Smooth muscle cell (in vitro differentiated cells): ENCODE measurements around the gene ASPRV1. TPM values are rescaled to one million over a fixed set of nuclear protein-coding genes. Genes with fewer than 3 reads are reported as not detected.

Experiments used
- DNase-seq: peaks from one replicate; lab custom pipeline; 2025; ENCODE audit not compliant: unreplicated experiment; lab: John Stamatoyannopoulos, UW
- H2AFZ ChIP-seq: fragments of 200-600 bp; sonication (generic); 2 replicates; pipeline ENCODE4 v1.6.0; 2016; ENCODE audit warnings: antibody characterized with exemption, low read depth, mild to moderate bottlenecking
- H3F3A ChIP-seq: fragments of 200-600 bp; sonication (generic); 2 replicates; pipeline ENCODE4 v1.6.0; 2017; ENCODE audit warnings: antibody characterized with exemption, low read depth
- H3K27ac ChIP-seq: fragments of 200-600 bp; sonication (generic); 2 replicates; pipeline ENCODE4 v1.5.1; 2016; ENCODE audit warnings: low read depth, mild to moderate bottlenecking
- H3K27me3 ChIP-seq: fragments of 200-600 bp; sonication (generic); 2 replicates; pipeline ENCODE4 v1.6.1; 2016; ENCODE audit warnings: low read depth, mild to moderate bottlenecking
- H3K36me3 ChIP-seq: fragments of 200-600 bp; sonication (generic); 2 replicates; pipeline ENCODE4 v1.5.1; 2016; ENCODE audit warnings: low read depth
- H3K4me1 ChIP-seq: fragments of 200-600 bp; sonication (generic); 2 replicates; pipeline ENCODE4 v1.5.1; 2016; ENCODE audit warnings: low read depth
- H3K4me2 ChIP-seq: fragments of 200-600 bp; sonication (generic); 2 replicates; pipeline ENCODE4 v1.6.0; 2016; ENCODE audit warnings: mild to moderate bottlenecking
- H3K4me3 ChIP-seq: fragments of 200-600 bp; sonication (generic); 2 replicates; pipeline ENCODE4 v1.5.1; 2016; ENCODE audit warnings: mild to moderate bottlenecking
- H3K79me2 ChIP-seq: fragments of 200-600 bp; sonication (generic); 2 replicates; pipeline ENCODE4 v1.6.0; 2016; ENCODE audit warnings: low read depth, mild to moderate bottlenecking
- H3K9ac ChIP-seq: fragments of 200-600 bp; sonication (generic); 2 replicates; pipeline ENCODE4 v1.6.0; 2016; ENCODE audit warnings: low read depth
- H3K9me3 ChIP-seq: fragments of 200-600 bp; sonication (generic); replicated peaks from 2 replicates; pipeline ENCODE4 v1.5.1; 2016; ENCODE audit warnings: low read depth
- H4K20me1 ChIP-seq: fragments of 200-600 bp; sonication (generic); 2 replicates; pipeline ENCODE4 v1.6.0; 2016; ENCODE audit warnings: low read depth
- WGBS: methylation state at CpG from one replicate; pipeline ENCODE4 v1.1.7; 2016; ENCODE audit warnings: low lambda C conversion rate; 5-methylcytosine and 5-hydroxymethylcytosine counted together
- polyA plus RNA-seq: library from polyadenylated mRNA; unstranded; fragments of >200 nt; fragmentation: Nextera tagmentation; extraction: Ambion mirVana; gene quantifications from 2 replicates; pipeline ENCODE4 v1.2.1, GENCODE V29; 2016
- total RNA-seq: library from RNA; depleted of rRNA; stranded (reverse); fragments of >200 nt; gene quantifications from 2 replicates; pipeline ENCODE4 v1.2.3, GENCODE V29; 2014
- TF ChIP-seq, protein P1 (sequence below): fragments of 200-600 bp; sonication (generic); IDR thresholded peaks from 2 replicates; pipeline ENCODE4 v1.5.1; 2017; ENCODE audit warnings: borderline replicate concordance, mild to moderate bottlenecking, antibody characterized with exemption; ENCODE audit not compliant: insufficient read depth, poor library complexity, severe bottlenecking

ASPRV1 gene
- total and polyA plus RNA-seq, 2 experiments from 2014 or later, result 1.6 to 4.4 TPM

DNA sequence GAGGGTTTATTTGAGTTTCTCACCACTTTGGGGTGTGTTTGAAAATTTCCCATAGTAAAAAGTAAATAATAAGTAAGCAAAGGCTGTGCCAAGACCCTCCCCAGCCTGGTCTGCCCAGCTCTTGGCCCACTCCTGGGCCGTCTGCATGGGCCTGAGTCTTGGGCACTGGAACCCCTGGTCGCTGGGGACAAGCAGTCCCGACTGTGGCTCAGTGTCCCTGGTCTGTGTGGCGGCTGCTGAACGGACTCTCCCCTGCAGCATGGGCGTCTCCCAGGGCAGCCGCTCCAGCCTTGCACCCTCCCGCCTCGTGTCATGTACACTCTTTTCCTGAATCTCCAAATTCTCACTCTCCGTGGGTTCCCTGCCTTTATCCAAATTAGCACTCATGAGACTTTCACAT is 7.2 kb upstream of the ASPRV1 start:
- TF ChIP-seq, protein P1, sequence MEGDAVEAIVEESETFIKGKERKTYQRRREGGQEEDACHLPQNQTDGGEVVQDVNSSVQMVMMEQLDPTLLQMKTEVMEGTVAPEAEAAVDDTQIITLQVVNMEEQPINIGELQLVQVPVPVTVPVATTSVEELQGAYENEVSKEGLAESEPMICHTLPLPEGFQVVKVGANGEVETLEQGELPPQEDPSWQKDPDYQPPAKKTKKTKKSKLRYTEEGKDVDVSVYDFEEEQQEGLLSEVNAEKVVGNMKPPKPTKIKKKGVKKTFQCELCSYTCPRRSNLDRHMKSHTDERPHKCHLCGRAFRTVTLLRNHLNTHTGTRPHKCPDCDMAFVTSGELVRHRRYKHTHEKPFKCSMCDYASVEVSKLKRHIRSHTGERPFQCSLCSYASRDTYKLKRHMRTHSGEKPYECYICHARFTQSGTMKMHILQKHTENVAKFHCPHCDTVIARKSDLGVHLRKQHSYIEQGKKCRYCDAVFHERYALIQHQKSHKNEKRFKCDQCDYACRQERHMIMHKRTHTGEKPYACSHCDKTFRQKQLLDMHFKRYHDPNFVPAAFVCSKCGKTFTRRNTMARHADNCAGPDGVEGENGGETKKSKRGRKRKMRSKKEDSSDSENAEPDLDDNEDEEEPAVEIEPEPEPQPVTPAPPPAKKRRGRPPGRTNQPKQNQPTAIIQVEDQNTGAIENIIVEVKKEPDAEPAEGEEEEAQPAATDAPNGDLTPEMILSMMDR, result no peak
- Histone ChIP-seq H3K4me1 (no peaks in the 10 kb centered on the region), H2AFZ (no peak overlapping the region), H3K4me2 (no peak overlapping the region), H3K36me3 (no peaks in the 10 kb centered on the region), H3K27ac (no peak overlapping the region), H4K20me1 (no peaks in the 10 kb centered on the region), H3K9ac (no peak overlapping the region), H3K79me2 (no peaks in the 10 kb centered on the region), H3K27me3 (no peaks in the 10 kb centered on the region), H3K4me3 (no peak overlapping the region), H3K9me3 (no peaks in the 10 kb centered on the region), H3F3A (no peaks in the 10 kb centered on the region)
- no peak for DNase-seq
- 94% methylated on average over 10 of the region's 10 CpGs for WGBS

DNA sequence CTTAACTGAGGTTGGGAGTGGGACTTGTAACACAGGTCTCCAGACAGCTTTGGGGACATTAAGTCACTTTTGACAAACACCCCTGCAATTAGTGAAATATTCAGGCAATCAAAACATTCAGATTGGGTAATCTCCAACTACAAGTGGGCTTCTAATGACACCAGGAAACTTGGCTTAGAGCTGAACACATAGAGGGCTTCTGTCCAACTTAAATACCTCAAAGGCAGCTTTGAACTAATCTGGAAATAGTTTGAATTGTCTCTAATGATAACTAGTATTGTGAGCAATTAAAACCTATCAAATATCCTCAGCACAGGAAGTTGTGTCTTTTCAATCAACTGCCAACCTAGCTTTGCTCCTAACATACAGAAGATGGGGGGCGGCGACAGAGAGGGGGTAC is 5.1 kb upstream of the ASPRV1 start:
- TF ChIP-seq, protein P1, result no peak
- Histone ChIP-seq H3K4me2 (no peak overlapping the region), H3K36me3 (no peaks in the 10 kb centered on the region), H2AFZ (no peak overlapping the region), H3K4me1 (no peaks in the 10 kb centered on the region), H3K9ac (no peak overlapping the region), H3F3A (no peaks in the 10 kb centered on the region), H3K27ac (no peak overlapping the region), H4K20me1 (no peaks in the 10 kb centered on the region), H3K79me2 (no peaks in the 10 kb centered on the region), H3K27me3 (no peaks in the 10 kb centered on the region), H3K4me3 (no peak overlapping the region), H3K9me3 (no peaks in the 10 kb centered on the region)
- WGBS, result 96% methylated on average over 2 of the region's 2 CpGs
- no peak for DNase-seq

DNA sequence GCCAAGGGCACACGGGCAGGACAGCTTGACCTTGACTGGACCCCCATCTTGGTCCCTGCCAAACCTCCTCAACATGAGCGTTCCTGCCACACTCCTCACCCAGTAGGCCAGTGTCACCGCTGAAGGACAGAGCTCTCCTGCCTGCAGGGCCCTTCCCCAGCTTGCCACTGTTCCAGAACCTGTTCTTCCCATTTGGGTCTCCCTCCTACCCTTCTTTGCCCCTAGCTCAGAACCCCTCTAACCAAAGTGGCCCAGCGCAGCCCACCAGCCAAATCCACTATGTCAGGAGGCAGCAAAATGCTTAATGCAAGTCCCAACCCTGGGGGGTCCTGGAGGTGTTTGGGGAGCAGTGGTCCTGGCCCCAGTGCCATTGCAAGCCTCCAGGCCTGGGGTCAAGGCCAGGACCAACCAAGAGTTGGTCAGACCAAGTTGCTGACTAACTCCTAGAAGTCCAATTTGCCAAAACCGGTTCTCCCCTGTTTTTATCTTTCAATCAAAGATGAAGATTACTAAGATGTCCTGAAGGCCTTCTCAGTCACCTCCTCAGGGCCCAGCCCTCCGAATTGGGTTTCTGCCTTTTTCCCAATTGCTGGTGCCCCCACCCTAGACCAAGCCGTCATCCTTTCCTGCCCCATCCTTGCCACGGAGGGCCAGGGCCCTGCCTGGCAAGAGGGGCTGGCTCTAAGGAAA is 4.5 kb upstream of the ASPRV1 start:
- no peak overlapping the region for H3K4me2 ChIP-seq
- TF ChIP-seq, protein P1, result no peak
- H3K27me3 ChIP-seq, result no peaks in the 10 kb centered on the region
- WGBS, result 93% methylated on average over 8 of the region's 8 CpGs
- H3K36me3 ChIP-seq, result no peaks in the 10 kb centered on the region
- H4K20me1 ChIP-seq, result no peaks in the 10 kb centered on the region
- H3F3A ChIP-seq, result no peaks in the 10 kb centered on the region
- DNase-seq, result no peak
- H3K4me1 ChIP-seq, result no peaks in the 10 kb centered on the region
- H3K79me2 ChIP-seq, result no peaks in the 10 kb centered on the region
- no peaks in the 10 kb centered on the region for H3K9me3 ChIP-seq
- H3K4me3 ChIP-seq, result no peak overlapping the region
- H3K27ac ChIP-seq, result no peak overlapping the region
- H2AFZ ChIP-seq, result no peak overlapping the region
- H3K9ac ChIP-seq, result no peak overlapping the region

DNA sequence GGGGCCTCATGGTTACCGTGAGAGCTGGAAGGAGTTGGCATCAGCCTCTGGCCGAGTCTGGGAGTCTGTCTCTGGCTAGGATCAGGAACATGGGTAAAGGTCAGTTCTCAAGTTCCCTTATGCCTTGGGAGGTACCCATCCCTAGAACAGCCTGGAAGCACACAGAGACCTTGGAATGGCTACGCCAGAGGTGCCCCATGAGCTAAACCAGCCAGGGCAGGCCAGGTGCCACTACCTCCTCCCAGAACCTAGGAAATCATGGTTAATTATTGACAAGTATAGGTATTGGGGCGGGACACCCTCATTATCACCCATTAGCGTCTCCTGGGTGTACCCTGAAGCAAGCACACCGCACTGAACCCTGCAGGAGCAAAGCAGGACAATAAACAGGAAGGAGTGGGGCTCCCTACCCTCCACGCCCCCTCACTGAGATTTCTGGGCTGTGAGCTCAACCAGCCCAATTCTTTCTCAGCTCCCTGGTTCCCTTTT is 3.0 kb upstream of the ASPRV1 start:
- no peak overlapping the region for H2AFZ ChIP-seq
- WGBS, result 92% methylated on average over 7 of the region's 7 CpGs
- H3K36me3 ChIP-seq, result no peaks in the 10 kb centered on the region
- H3K27ac ChIP-seq, result no peak overlapping the region
- no peaks in the 10 kb centered on the region for H3K79me2 ChIP-seq
- TF ChIP-seq, protein P1, result no peak
- H3F3A ChIP-seq, result no peaks in the 10 kb centered on the region
- H3K4me1 ChIP-seq, result no peaks in the 10 kb centered on the region
- no peak for DNase-seq
- H3K4me3 ChIP-seq, result no peak overlapping the region
- no peaks in the 10 kb centered on the region for H4K20me1 ChIP-seq
- no peak overlapping the region for H3K9ac ChIP-seq
- H3K9me3 ChIP-seq, result no peaks in the 10 kb centered on the region
- H3K4me2 ChIP-seq, result no peak overlapping the region
- no peaks in the 10 kb centered on the region for H3K27me3 ChIP-seq
